GM23338 (cell line): ENCODE results near the gene PLEKHB1. TPM values are rescaled to one million over a fixed set of nuclear protein-coding genes. Genes with fewer than 3 reads are reported as not detected.

Source experiments
- ATAC-seq: fragments of 200-7000 bp; cut with Tn5 transposase; 3 replicates; pipeline ENCODE4 v1.9.1; 2020
- DNase-seq: peaks from one replicate; pipeline ENCODE4 v3.0.0-alpha.2; 2015; ENCODE audit warnings: low spot score
- H2AFZ ChIP-seq: fragments of 200-600 bp; sonication (generic); 2 replicates; pipeline ENCODE4 v1.8.0; 2016; ENCODE audit warnings: antibody characterized with exemption, mild to moderate bottlenecking, moderate library complexity
- H3F3A ChIP-seq: fragments of 200-600 bp; sonication (generic); replicated peaks from 2 replicates; pipeline ENCODE4 v1.8.0; 2017; ENCODE audit warnings: antibody characterized with exemption, mixed run types, low read depth
- H3K27ac ChIP-seq: fragments of 200-600 bp; sonication (generic); 2 replicates; pipeline ENCODE4 v1.6.1; 2016; ENCODE audit warnings: low read depth
- H3K27me3 ChIP-seq: fragments of 200-600 bp; sonication (generic); 2 replicates; pipeline ENCODE4 v1.8.0; 2016; ENCODE audit warnings: mild to moderate bottlenecking, mixed run types, moderate library complexity; ENCODE audit not compliant: insufficient read depth
- H3K36me3 ChIP-seq: fragments of 200-600 bp; sonication (generic); 2 replicates; pipeline ENCODE4 v1.8.0; 2016; ENCODE audit warnings: mild to moderate bottlenecking; ENCODE audit not compliant: insufficient read depth
- H3K4me1 ChIP-seq: fragments of 200-600 bp; sonication (generic); 2 replicates; pipeline ENCODE4 v1.8.0; 2016; ENCODE audit warnings: mild to moderate bottlenecking, moderate library complexity; ENCODE audit not compliant: insufficient read depth
- H3K4me2 ChIP-seq: fragments of 200-600 bp; sonication (generic); 2 replicates; pipeline ENCODE4 v1.7.1; 2017; ENCODE audit warnings: mixed run types
- H3K4me3 ChIP-seq: fragments of 200-600 bp; sonication (generic); 2 replicates; pipeline ENCODE4 v1.6.1; 2016; ENCODE audit warnings: mixed run types
- H3K79me2 ChIP-seq: fragments of 200-600 bp; sonication (generic); replicated peaks from 2 replicates; pipeline ENCODE4 v1.8.0; 2017; ENCODE audit warnings: mild to moderate bottlenecking; ENCODE audit not compliant: insufficient read depth
- H3K9me2 ChIP-seq: fragments of 200-600 bp; sonication (generic); 2 replicates; pipeline ENCODE4 v1.8.0; 2017; ENCODE audit not compliant: insufficient read depth
- H4K20me1 ChIP-seq: fragments of 200-600 bp; sonication (generic); replicated peaks from 2 replicates; pipeline ENCODE4 v1.8.0; 2017; ENCODE audit warnings: mild to moderate bottlenecking; ENCODE audit not compliant: insufficient read depth
- H3K27ac Mint-ChIP-seq: 2 replicates; pipeline ENCODE4 v1.8.0; 2020; ENCODE audit warnings: inconsistent platforms, mild to moderate bottlenecking, moderate library complexity, mixed read lengths
- H3K27me3 Mint-ChIP-seq: 3 replicates; pipeline ENCODE4 v1.8.0; 2022; ENCODE audit warnings: low read depth, mild to moderate bottlenecking, moderate library complexity, mixed read lengths, inconsistent platforms; ENCODE audit not compliant: insufficient read depth, poor library complexity
- H3K36me3 Mint-ChIP-seq: 3 replicates; pipeline ENCODE4 v1.8.0; 2021; ENCODE audit warnings: low read depth, mild to moderate bottlenecking, inconsistent platforms, moderate library complexity, mixed read lengths
- H3K4me1 Mint-ChIP-seq: 3 replicates; pipeline ENCODE4 v1.8.0; 2020; ENCODE audit warnings: mild to moderate bottlenecking, inconsistent platforms, mixed read lengths
- H3K4me3 Mint-ChIP-seq: 3 replicates; pipeline ENCODE4 v1.8.0; 2021; ENCODE audit warnings: moderate library complexity, mild to moderate bottlenecking, inconsistent platforms, mixed read lengths
- H3K9me3 Mint-ChIP-seq: 3 replicates; pipeline ENCODE4 v1.8.0; 2020; ENCODE audit warnings: moderate library complexity, mild to moderate bottlenecking, inconsistent platforms, mixed read lengths
- CTCF ChIP-seq, 2 experiments: fragments of 200-600 bp in 1 of 2; sonication (generic) in 1 of 2; conservative IDR thresholded peaks; 2 replicates each; pipeline versions ENCODE4 v1.5.1 to v1.6.1; 2016 to 2017; ENCODE audit warnings: antibody characterized with exemption in 2 of 2, low read depth in 2 of 2, mild to moderate bottlenecking in 2 of 2, moderate library complexity in 1 of 2
- ETS1 ChIP-seq: IDR thresholded peaks from 2 replicates; pipeline ENCODE4 v1.6.1; 2016; ENCODE audit warnings: antibody characterized with exemption
- EZH2 ChIP-seq: fragments of 200-600 bp; sonication (generic); IDR thresholded peaks from one replicate; pipeline ENCODE4 v1.8.0; 2017; ENCODE audit warnings: antibody characterized with exemption, mild to moderate bottlenecking, low read depth; ENCODE audit not compliant: unreplicated experiment
- JUNB ChIP-seq: IDR thresholded peaks from one replicate; pipeline ENCODE4 v1.6.1; 2016; ENCODE audit warnings: antibody characterized with exemption; ENCODE audit not compliant: unreplicated experiment
- REST ChIP-seq: IDR thresholded peaks from one replicate; pipeline ENCODE4 v1.6.1; 2018; ENCODE audit warnings: antibody characterized with exemption; ENCODE audit not compliant: unreplicated experiment
- ZNF114 ChIP-seq: fragments of 250-450 bp; sonication (Bioruptor Pico); IDR thresholded peaks from 2 replicates; pipeline ENCODE4 v1.5.0; 2020; ENCODE audit warnings: mild to moderate bottlenecking, moderate library complexity
- ZNF331 ChIP-seq: fragments of 250-450 bp; sonication (Bioruptor Pico); IDR thresholded peaks from 2 replicates; pipeline ENCODE4 v1.5.0; 2020; ENCODE audit warnings: low read depth, mild to moderate bottlenecking, moderate library complexity
- ZNF462 ChIP-seq: fragments of 250-450 bp; sonication (Bioruptor Pico); IDR thresholded peaks from 2 replicates; pipeline ENCODE4 v1.5.0; 2020; ENCODE audit warnings: mild to moderate bottlenecking, moderate library complexity
- polyA plus RNA-seq: library from polyadenylated mRNA; unstranded; fragments of >200 nt; fragmentation: Nextera tagmentation; extraction: Ambion mirVana; gene quantifications from 2 replicates; pipeline ENCODE4 v1.2.1, GENCODE V29; 2016
- total RNA-seq: library from RNA; depleted of rRNA; stranded (reverse); fragments of >200 nt; shearing (Covaris generic); gene quantifications from 2 replicates; pipeline ENCODE4 v1.2.3, GENCODE V29; 2014

Gene PLEKHB1
- total and polyA plus RNA-seq, 2 experiments from 2014 or later: 20.1 to 20.8 TPM

- ATAC-seq (no peak), DNase-seq (no peak)
- TF ChIP-seq ETS1 (no peak), ZNF114 (CRISPR knock-in tag) (no peak), CTCF (conservative IDR thresholded peaks at IDR 0.05; ENCODE audit: low read depth in 2 of 2) (no peak), JUNB (no peak), ZNF331 (no peak), REST (no peak)
- peaks cover 4% of the 10 kb centered on the region for H3F3A ChIP-seq
- Mint-ChIP-seq H3K27me3 (peaks cover 21% of the 10 kb centered on the region), H3K4me1 (peaks cover 13% of the 10 kb centered on the region), H3K9me3 (no peaks in the 10 kb centered on the region), H3K36me3 (no peaks in the 10 kb centered on the region), H3K27ac (no peak overlapping the region), H3K4me3 (no peak overlapping the region)
- no peaks in the 10 kb centered on the region for H3K36me3 ChIP-seq
- H3K9me2 ChIP-seq: no peaks in the 10 kb centered on the region
- no peak overlapping the region for H2AFZ ChIP-seq
- no peak overlapping the region for H3K4me2 ChIP-seq
- H3K79me2 ChIP-seq: no peaks in the 10 kb centered on the region
- no peaks in the 10 kb centered on the region; the same call in none of the 2 replicates for H4K20me1 ChIP-seq
- H3K27ac ChIP-seq: no peak overlapping the region
- no peak overlapping the region for H3K4me3 ChIP-seq
- peaks cover 4% of the 10 kb centered on the region; the same call in 1 of the 2 replicates for H3K4me1 ChIP-seq
- H3K27me3 ChIP-seq: peaks cover 26% of the 10 kb centered on the region
These were observed 10.6 kb downstream of the PLEKHB1 start for GRCh38 chr11:73656985-73657384.

GRCh38 chr11:73659961-73660360, 13.6 kb downstream of the PLEKHB1 start:
- H3F3A ChIP-seq: peaks cover 4% of the 10 kb centered on the region
- H3K27me3 Mint-ChIP-seq: peaks cover 33% of the 10 kb centered on the region
- no peaks in the 10 kb centered on the region for H3K9me3 Mint-ChIP-seq
- no peaks in the 10 kb centered on the region for H3K79me2 ChIP-seq
- H3K4me1 ChIP-seq: peaks cover 14% of the 10 kb centered on the region; the same call in 1 of the 2 replicates
- H3K9me2 ChIP-seq: peaks cover 6% of the 10 kb centered on the region; the same call in 1 of the 2 replicates
- no peak overlapping the region for H3K4me3 Mint-ChIP-seq
- H3K27me3 ChIP-seq: peaks cover 36% of the 10 kb centered on the region
- no peak overlapping the region for H3K4me3 ChIP-seq
- H3K4me1 Mint-ChIP-seq: peaks cover 12% of the 10 kb centered on the region
- no peak overlapping the region for H3K27ac Mint-ChIP-seq
- no peak overlapping the region for H2AFZ ChIP-seq
- ATAC-seq (no peak), DNase-seq (no peak)
- no peaks in the 10 kb centered on the region for H3K36me3 Mint-ChIP-seq
- H4K20me1 ChIP-seq: no peaks in the 10 kb centered on the region; the same call in 1 of the 2 replicates
- no peaks in the 10 kb centered on the region for H3K36me3 ChIP-seq
- H3K4me2 ChIP-seq: no peak overlapping the region; the same call in 1 of the 2 replicates
- H3K27ac ChIP-seq: no peak overlapping the region
- TF ChIP-seq JUNB (no peak), EZH2 (no peak), ZNF331 (no peak), ZNF462 (CRISPR knock-in tag) (no peak), ZNF114 (CRISPR knock-in tag) (no peak)
